ENCODE results near the gene PRKCZ.
"Not testable (repeated sequence)": the region's sequence is repeated elsewhere in the genome, so short reads cannot be mapped to it uniquely, and the experiment has no call there.

The PRKCZ gene

GRCh38 chr1:2081326-2081885, 31.2 kb downstream of the PRKCZ start:
- in situ Hi-C loops (cut with MboI; ENCODE audit: low sequenced_read_pairs) = no loop called here

- in situ Hi-C loops (cut with MboI; ENCODE audit: low sequenced_read_pairs) = no loop called here
These were observed 31.9 kb downstream of the PRKCZ start for GRCh38 chr1:2082064-2082463.

GRCh38 chr1:2083666-2084065, 33.5 kb downstream of the PRKCZ start:
- in situ Hi-C loops (cut with MboI; ENCODE audit: low sequenced_read_pairs) = no loop called here

DNA sequence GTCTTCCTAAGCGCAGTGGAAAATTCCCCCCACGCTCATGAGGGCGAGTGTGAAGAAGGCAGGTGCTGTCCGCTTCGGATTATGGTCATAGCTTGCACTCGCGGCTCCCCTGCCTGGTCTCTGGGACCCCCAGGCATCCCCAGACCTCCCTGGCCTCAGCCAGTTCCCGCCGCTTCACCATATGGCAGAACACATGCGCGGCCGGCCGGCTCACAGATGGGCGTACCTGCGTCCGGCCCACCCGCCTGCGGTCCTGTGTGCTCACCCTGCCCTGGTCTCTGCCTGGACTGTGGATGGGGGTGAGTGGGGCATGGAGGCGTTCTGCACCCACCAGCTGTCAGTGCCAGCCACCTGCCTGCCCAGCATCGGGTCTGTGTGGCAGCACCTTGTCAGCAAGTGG, 34.1 kb downstream of the PRKCZ start:
- in situ Hi-C loops (cut with MboI; ENCODE audit: low sequenced_read_pairs) = no loop called here

DNA sequence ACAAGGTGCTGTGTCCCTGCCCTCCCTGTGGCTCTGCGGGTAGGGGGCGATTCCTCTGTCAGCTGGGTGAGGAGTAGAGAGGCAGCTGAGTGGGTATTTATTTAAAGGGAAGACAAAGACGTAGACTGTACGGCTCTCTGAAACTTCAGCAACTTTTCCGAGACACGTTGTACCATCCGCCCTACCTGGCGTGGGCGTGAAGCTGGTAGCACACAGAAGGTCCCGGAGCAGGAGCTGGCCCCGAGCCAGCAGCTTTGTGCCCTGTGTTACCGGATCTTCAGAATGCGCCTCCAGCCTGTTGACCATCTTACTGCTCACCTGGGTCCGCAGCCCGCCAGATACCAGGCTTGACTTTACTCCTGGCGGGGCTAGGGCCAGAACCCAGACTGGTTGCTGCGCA, 34.9 kb downstream of the PRKCZ start:
- in situ Hi-C loops (cut with MboI; ENCODE audit: low sequenced_read_pairs) = no loop called here

GRCh38 chr1:2086446-2087078, 36.4 kb downstream of the PRKCZ start:
- in situ Hi-C loops (cut with MboI; ENCODE audit: low sequenced_read_pairs) = no loop called here

GRCh38 chr1:2087766-2088165, 37.6 kb downstream of the PRKCZ start:
- in situ Hi-C loops (cut with MboI; ENCODE audit: low sequenced_read_pairs) = no loop called here

- in situ Hi-C loops (cut with MboI; ENCODE audit: low sequenced_read_pairs) = no loop called here
These were observed 38.2 kb downstream of the PRKCZ start for GRCh38 chr1:2088458-2088857.

GRCh38 chr1:2089051-2089450, 38.8 kb downstream of the PRKCZ start:
- in situ Hi-C loops (cut with MboI; ENCODE audit: low sequenced_read_pairs) = no loop called here

- in situ Hi-C loops (cut with MboI; ENCODE audit: low sequenced_read_pairs) = no loop called here
These were observed 40.1 kb downstream of the PRKCZ start for GRCh38 chr1:2090216-2090890.

GRCh38 chr1:2091611-2092604, 41.7 kb downstream of the PRKCZ start:
- in situ Hi-C loops (cut with MboI; ENCODE audit: low sequenced_read_pairs) = no loop called here

- in situ Hi-C loops (cut with MboI; ENCODE audit: low sequenced_read_pairs) = no loop called here
These were observed 42.8 kb downstream of the PRKCZ start for GRCh38 chr1:2093055-2093454.

GRCh38 chr1:2093636-2094035, 43.4 kb downstream of the PRKCZ start:
- in situ Hi-C loops (cut with MboI; ENCODE audit: low sequenced_read_pairs) = no loop called here

DNA sequence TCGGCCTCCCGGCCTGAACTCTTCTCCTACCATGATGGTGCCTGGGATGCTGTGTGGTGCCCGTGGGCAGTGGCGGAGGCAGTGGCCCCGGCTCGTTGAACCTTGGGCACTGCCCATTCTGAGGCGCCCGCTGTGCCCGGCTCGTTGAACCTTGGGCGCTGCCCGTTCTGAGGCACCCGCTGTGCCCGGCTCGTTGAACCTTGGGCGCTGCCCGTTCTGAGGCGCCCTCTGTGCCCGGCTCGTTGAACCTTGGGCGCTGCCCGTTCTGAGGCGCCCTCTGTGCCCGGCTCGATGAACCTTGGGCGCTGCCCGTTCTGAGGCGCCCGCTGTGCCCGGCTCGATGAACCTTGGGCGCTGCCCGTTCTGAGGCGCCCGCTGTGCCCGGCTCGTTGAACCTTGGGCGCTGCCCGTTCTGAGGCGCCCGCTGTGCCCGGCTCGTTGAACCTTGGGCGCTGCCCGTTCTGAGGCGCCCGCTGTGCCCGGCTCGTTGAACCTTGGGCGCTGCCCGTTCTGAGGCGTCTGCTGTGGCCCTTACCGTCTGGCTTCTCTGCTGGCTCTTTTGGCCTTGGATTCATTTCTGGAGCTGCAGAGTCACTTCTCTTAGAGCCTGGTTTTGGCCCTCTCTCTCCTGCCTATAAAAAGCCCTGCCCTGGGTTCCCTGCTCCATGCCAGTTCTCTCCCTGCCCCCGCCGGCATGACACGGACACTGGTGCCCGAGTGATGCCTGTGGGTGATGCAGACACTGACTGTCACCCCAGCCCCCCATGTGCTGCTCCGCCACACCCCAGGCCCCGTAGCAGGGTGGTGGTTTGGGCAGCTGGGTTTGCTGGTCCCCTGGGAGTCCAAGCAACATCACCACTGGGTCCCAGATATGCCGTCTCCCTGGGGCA, 44.3 kb downstream of the PRKCZ start:
- in situ Hi-C loops (cut with MboI; ENCODE audit: low sequenced_read_pairs) = not testable (repeated sequence)

- in situ Hi-C loops (cut with MboI; ENCODE audit: low sequenced_read_pairs) = no loop called here
These were observed 45.2 kb downstream of the PRKCZ start for GRCh38 chr1:2095394-2095793.

DNA sequence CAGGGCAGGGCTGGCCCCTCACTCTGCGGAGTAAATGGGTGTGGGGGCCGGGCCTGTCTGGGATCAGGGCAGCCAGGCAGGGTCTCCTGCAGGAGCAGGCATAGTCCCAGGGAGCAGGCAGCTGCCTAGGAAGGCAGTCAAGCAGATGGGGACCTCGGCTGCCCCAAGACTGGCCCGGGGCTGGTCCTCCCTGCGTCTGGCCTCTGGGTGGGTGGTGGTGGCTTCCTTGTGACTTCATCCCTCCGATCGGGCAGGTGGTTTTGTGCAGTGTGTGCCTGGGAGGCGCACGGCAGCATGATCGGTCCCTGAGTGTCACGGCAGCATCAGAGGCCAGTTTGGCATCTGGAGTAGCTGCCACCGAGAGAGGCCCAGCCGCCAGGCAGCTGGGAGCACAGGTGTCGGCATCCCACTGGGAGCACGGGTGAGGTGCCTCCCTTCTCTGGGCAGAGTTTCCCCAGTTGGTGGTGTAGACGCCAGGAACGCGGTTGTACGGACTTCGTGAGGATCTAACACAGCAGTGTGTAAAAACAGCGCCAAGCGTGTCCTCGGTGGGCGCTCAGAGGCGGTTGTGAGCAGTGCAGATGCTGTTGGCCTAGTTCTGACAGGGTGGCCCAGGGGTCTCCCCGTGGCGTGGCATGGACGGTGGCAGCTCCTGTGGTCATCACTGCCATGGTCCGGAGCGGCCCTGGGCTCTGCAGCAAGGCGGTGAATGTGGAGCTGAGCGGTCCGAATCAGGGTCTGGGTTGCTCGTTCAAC, 45.9 kb downstream of the PRKCZ start:
- in situ Hi-C loops (cut with MboI; ENCODE audit: low sequenced_read_pairs) = no loop called here

GRCh38 chr1:2097386-2098300, 47.4 kb downstream of the PRKCZ start:
- in situ Hi-C loops (cut with MboI; ENCODE audit: low sequenced_read_pairs) = no loop called here

DNA sequence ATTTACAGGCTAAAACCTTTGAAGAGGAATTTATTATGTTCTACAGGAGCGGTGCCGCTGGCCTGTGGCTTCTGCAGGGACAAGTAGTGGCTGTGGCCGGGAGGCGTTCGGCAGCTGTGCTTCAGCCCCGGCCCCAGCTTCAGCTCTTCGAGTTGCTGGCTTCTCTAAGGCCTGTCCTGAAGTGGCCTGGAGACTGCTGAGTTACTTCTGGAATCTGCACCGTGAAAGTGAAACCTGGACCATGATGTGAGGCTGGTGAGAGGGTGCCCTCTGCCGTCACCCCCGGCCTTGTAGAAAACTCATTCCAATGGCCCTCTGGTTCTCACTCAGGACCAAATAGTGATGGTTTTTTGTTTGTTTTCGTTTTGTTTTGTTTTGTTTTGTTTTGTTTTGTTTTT, 48.1 kb downstream of the PRKCZ start:
- in situ Hi-C loops (cut with MboI; ENCODE audit: low sequenced_read_pairs) = no loop called here

Data from HL-60/S4 treated with phorbol 12-myristate 13-acetate at 8.2 ng/mL for 4 days and 3 days (cell line).